Measurements from ENCODE around the gene LAMA2. TPM values are rescaled to one million over a fixed set of nuclear protein-coding genes. Genes with fewer than 3 reads are reported as not detected.
A peak's percentile ranks its signal among the peaks of the same experiment; 100 is the strongest.

The LAMA2 gene
- total RNA-seq, 1 donor from 2014 or later = 1.8 TPM

GRCh38 chr6:129031051-129031599, 148.2 kb downstream of the LAMA2 start:
- no peaks in the 10 kb centered on the region for H3K4me1 ChIP-seq (ENCODE audit: insufficient read depth, low read length)
- TF ChIP-seq, protein P1, sequence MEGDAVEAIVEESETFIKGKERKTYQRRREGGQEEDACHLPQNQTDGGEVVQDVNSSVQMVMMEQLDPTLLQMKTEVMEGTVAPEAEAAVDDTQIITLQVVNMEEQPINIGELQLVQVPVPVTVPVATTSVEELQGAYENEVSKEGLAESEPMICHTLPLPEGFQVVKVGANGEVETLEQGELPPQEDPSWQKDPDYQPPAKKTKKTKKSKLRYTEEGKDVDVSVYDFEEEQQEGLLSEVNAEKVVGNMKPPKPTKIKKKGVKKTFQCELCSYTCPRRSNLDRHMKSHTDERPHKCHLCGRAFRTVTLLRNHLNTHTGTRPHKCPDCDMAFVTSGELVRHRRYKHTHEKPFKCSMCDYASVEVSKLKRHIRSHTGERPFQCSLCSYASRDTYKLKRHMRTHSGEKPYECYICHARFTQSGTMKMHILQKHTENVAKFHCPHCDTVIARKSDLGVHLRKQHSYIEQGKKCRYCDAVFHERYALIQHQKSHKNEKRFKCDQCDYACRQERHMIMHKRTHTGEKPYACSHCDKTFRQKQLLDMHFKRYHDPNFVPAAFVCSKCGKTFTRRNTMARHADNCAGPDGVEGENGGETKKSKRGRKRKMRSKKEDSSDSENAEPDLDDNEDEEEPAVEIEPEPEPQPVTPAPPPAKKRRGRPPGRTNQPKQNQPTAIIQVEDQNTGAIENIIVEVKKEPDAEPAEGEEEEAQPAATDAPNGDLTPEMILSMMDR (IDR thresholded peaks at IDR 0.05; ENCODE audit: insufficient read depth, low read depth, low read length) = no peak
- no peak for TF ChIP-seq EZH2 (IDR thresholded peaks at IDR 0.05; ENCODE audit: insufficient read depth, low read length)
- H3K4me3 ChIP-seq (ENCODE audit: insufficient read depth, low read depth, low read length) = no peak overlapping the region
- no peaks in the 10 kb centered on the region for H3K79me2 ChIP-seq (ENCODE audit: insufficient read depth, low read length)
- DNase-seq (ENCODE audit: low read depth) (peak; percentile 57), FAIRE-seq (peak; percentile 73)
- no peaks in the 10 kb centered on the region for H3K27me3 Mint-ChIP-seq (ENCODE audit: low read depth, unreplicated experiment)
- no peaks in the 10 kb centered on the region for H4K20me1 ChIP-seq (ENCODE audit: insufficient read depth, low read length)
- H3K27me3 ChIP-seq (ENCODE audit: insufficient read depth, low read length) = no peaks in the 10 kb centered on the region
- H3K4me1 Mint-ChIP-seq (ENCODE audit: low read depth, unreplicated experiment) = no peaks in the 10 kb centered on the region
- H3K27ac Mint-ChIP-seq (ENCODE audit: unreplicated experiment) = no peak overlapping the region
- H3K9me3 Mint-ChIP-seq (ENCODE audit: unreplicated experiment) = no peaks in the 10 kb centered on the region
- H3K27ac ChIP-seq (ENCODE audit: low read depth, low read length) = no peak overlapping the region
- no peak overlapping the region for H3K4me3 Mint-ChIP-seq (ENCODE audit: unreplicated experiment)
- no peak overlapping the region for H3K4me2 ChIP-seq (ENCODE audit: low read length)
- no peaks in the 10 kb centered on the region for H3K36me3 ChIP-seq (ENCODE audit: insufficient read depth, low read length)
- no peak overlapping the region for H3K9ac ChIP-seq (ENCODE audit: low read length)
- H3K36me3 Mint-ChIP-seq (ENCODE audit: low read depth, unreplicated experiment) = no peaks in the 10 kb centered on the region
- no peaks in the 10 kb centered on the region for H3K9me3 ChIP-seq (ENCODE audit: insufficient read depth, low read depth, low read length)
- no peak overlapping the region for H2AFZ ChIP-seq (ENCODE audit: low read depth, low read length)

- no peaks in the 10 kb centered on the region for H3K9me3 Mint-ChIP-seq (ENCODE audit: unreplicated experiment)
- FAIRE-seq = no peak
These were observed 149.7 kb downstream of the LAMA2 start for GRCh38 chr6:129032602-129033001.

GRCh38 chr6:129033180-129033579, 150.2 kb downstream of the LAMA2 start:
- Histone ChIP-seq H3K4me2 (ENCODE audit: low read length) (no peak overlapping the region), H3K9me3 (ENCODE audit: insufficient read depth, low read depth, low read length) (no peaks in the 10 kb centered on the region), H2AFZ (ENCODE audit: low read depth, low read length) (no peak overlapping the region), H3K4me3 (ENCODE audit: insufficient read depth, low read depth, low read length) (no peak overlapping the region), H3K27ac (ENCODE audit: low read depth, low read length) (no peak overlapping the region), H3K27me3 (ENCODE audit: insufficient read depth, low read length) (no peaks in the 10 kb centered on the region), H4K20me1 (ENCODE audit: insufficient read depth, low read length) (no peaks in the 10 kb centered on the region), H3K79me2 (ENCODE audit: insufficient read depth, low read length) (no peaks in the 10 kb centered on the region), H3K9ac (ENCODE audit: low read length) (no peak overlapping the region), H3K4me1 (ENCODE audit: insufficient read depth, low read length) (no peaks in the 10 kb centered on the region), H3K36me3 (ENCODE audit: insufficient read depth, low read length) (no peaks in the 10 kb centered on the region)
- H3K27ac Mint-ChIP-seq (ENCODE audit: unreplicated experiment) = no peak overlapping the region
- FAIRE-seq = no peak
- no peak for DNase-seq (ENCODE audit: low read depth)
- no peaks in the 10 kb centered on the region for H3K4me1 Mint-ChIP-seq (ENCODE audit: low read depth, unreplicated experiment)
- no peaks in the 10 kb centered on the region for H3K27me3 Mint-ChIP-seq (ENCODE audit: low read depth, unreplicated experiment)
- no peaks in the 10 kb centered on the region for H3K36me3 Mint-ChIP-seq (ENCODE audit: low read depth, unreplicated experiment)
- no peaks in the 10 kb centered on the region for H3K9me3 Mint-ChIP-seq (ENCODE audit: unreplicated experiment)
- no peak overlapping the region for H3K4me3 Mint-ChIP-seq (ENCODE audit: unreplicated experiment)
- TF ChIP-seq, protein P1 (IDR thresholded peaks at IDR 0.05; ENCODE audit: insufficient read depth, low read depth, low read length) = no peak
- TF ChIP-seq EZH2 (IDR thresholded peaks at IDR 0.05; ENCODE audit: insufficient read depth, low read length) = no peak

More at GRCh38 chr6:129032602-129033001, 149.7 kb downstream of the LAMA2 start:
- H2AFZ ChIP-seq (ENCODE audit: low read depth, low read length) = no peak overlapping the region
- Mint-ChIP-seq H3K4me1 (ENCODE audit: low read depth, unreplicated experiment) (no peaks in the 10 kb centered on the region), H3K36me3 (ENCODE audit: low read depth, unreplicated experiment) (no peaks in the 10 kb centered on the region), H3K27ac (ENCODE audit: unreplicated experiment) (no peak overlapping the region), H3K4me3 (ENCODE audit: unreplicated experiment) (no peak overlapping the region), H3K27me3 (ENCODE audit: low read depth, unreplicated experiment) (no peaks in the 10 kb centered on the region)
- H3K27ac ChIP-seq (ENCODE audit: low read depth, low read length) = no peak overlapping the region
- no peaks in the 10 kb centered on the region for H3K79me2 ChIP-seq (ENCODE audit: insufficient read depth, low read length)
- H3K9ac ChIP-seq (ENCODE audit: low read length) = no peak overlapping the region
- no peaks in the 10 kb centered on the region for H3K9me3 ChIP-seq (ENCODE audit: insufficient read depth, low read depth, low read length)
- no peak for TF ChIP-seq EZH2 (IDR thresholded peaks at IDR 0.05; ENCODE audit: insufficient read depth, low read length)
- TF ChIP-seq, protein P1 (IDR thresholded peaks at IDR 0.05; ENCODE audit: insufficient read depth, low read depth, low read length) = no peak
- no peak for DNase-seq (ENCODE audit: low read depth)
- H3K4me3 ChIP-seq (ENCODE audit: insufficient read depth, low read depth, low read length) = no peak overlapping the region
- H3K36me3 ChIP-seq (ENCODE audit: insufficient read depth, low read length) = no peaks in the 10 kb centered on the region
- no peaks in the 10 kb centered on the region for H3K4me1 ChIP-seq (ENCODE audit: insufficient read depth, low read length)
- no peak overlapping the region for H3K4me2 ChIP-seq (ENCODE audit: low read length)
- H4K20me1 ChIP-seq (ENCODE audit: insufficient read depth, low read length) = no peaks in the 10 kb centered on the region
- no peaks in the 10 kb centered on the region for H3K27me3 ChIP-seq (ENCODE audit: insufficient read depth, low read length)
